Fibroblast of skin of scalp (primary cell): ENCODE results near the gene SNTG2.
A peak's percentile ranks its signal among the peaks of the same experiment; 100 is the strongest.
"Not testable (repeated sequence)": the region's sequence is repeated elsewhere in the genome, so short reads cannot be mapped to it uniquely, and the experiment has no call there.

Experiments
- DNase-seq: peaks from one replicate; pipeline ENCODE4 v3.0.0-alpha.2; 2013

The SNTG2 gene

GRCh38 chr2:1203772-1204171 lies 253.1 kb downstream of the SNTG2 start:
- DNase-seq, result no peak

- no peak for DNase-seq
These were observed 255.2 kb downstream of the SNTG2 start for GRCh38 chr2:1205853-1206252.

- no peak for DNase-seq
These were observed 257.4 kb downstream of the SNTG2 start for GRCh38 chr2:1207962-1208510.

DNA sequence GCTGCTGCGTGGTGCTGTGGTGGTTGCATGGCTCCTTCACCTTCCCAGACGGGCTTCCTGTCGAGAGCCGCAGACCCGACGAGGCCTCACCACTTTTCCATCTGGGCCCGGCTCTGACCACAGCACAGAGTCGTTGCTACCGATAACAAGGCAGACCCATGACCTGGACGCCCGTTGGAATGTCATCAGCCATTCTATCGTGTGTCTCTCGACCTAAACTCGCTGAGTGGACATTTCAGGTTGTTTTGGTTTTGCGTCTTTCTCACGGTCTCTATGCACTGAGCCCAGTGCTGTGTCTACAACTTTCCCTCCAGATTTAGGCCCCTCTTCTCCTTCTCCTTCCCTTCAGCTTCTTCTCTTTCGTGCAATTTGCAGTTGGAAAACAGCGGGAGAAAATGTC lies 257.9 kb downstream of the SNTG2 start:
- no peak for DNase-seq

- no peak for DNase-seq
These were observed 258.6 kb downstream of the SNTG2 start for GRCh38 chr2:1209246-1209645.

DNA sequence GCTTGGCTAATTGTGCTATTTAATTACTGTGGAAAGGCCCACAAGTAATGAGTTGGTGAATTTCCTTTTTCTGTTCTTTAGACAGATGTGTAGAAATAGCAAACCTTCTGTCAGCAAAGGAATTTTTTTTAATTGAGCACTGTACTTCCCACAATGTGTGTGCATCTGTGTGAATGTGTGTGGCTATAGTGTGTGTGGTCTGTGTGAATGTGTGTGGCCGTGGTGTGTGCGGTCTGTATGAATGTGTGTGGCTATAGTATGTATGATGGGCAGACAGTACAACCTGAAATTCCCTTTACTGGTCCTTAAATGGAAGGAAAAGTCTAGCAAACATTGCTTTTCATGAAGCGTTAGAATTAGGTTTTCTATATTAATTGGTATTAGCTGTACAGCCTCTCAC lies 259.1 kb downstream of the SNTG2 start:
- DNase-seq, result no peak

DNA sequence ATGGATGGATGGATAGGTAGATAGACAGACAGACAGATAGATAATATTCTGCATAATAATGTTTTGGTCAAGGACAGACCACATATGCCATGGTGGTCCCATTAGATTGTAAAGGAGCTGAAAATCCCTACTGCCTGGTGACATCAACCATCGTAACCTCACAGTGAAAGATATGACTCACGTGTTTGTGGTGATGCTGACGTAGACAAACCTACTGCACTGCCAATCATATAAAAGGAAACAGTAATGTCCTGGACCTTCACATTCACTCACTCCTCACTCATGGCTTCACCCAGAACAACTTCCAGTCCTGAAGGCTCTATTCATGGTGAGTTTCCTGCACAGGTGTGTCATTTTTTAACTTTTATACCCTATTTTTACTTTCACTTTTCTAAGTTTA lies 259.7 kb downstream of the SNTG2 start:
- DNase-seq, result no peak

- DNase-seq, result peak; percentile 81
These were observed 269.4 kb downstream of the SNTG2 start for GRCh38 chr2:1219901-1220573.

DNA sequence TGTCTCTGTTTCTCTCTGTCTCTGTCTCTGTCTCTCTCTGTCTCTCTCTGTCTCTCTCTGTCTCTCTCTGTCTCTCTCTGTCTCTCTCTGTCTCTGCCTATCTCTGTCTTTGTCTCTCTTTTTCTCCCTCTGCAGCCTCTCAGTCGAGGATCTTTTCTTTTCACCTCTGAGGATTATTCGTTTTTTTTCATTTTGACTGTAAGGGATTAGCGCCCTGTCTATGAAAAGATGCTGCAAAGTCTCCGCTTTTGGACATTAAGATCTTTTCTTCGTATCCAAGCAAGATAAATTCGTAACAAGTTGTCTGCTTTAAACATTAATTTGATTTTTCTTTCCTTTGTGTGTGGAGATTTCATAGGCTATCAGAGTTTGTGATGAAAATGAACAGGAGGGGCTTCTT lies 271.4 kb downstream of the SNTG2 start:
- DNase-seq, result no peak

GRCh38 chr2:1223791-1224190 lies 273.1 kb downstream of the SNTG2 start:
- no peak for DNase-seq

- DNase-seq, result no peak
These were observed 274.3 kb downstream of the SNTG2 start for GRCh38 chr2:1224901-1225300.

DNA sequence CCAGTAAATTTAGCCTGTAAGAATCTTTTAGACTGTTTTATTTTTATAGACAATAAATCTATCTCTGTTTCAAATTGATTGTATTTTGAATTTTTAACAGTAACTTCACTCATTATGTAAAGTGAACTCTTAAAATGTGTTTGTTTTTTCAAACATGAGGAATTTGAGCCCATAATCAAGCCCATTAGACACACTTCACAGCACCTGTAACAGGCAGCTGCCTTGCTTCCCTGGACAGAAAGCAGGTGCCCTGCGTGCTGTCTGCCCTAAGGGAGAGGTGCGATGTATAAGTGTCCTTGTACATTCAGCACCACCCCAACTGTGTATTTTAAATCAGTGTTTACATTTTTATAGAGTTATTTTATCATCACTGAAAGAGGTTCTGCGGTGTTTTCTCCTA lies 276.1 kb downstream of the SNTG2 start:
- DNase-seq, result no peak

- DNase-seq, result no peak
These were observed 276.7 kb downstream of the SNTG2 start for GRCh38 chr2:1227274-1227900.

- DNase-seq, result not testable (repeated sequence)
These were observed 278.9 kb downstream of the SNTG2 start for GRCh38 chr2:1229596-1229995.

- DNase-seq, result no peak
These were observed 279.7 kb downstream of the SNTG2 start for GRCh38 chr2:1230155-1230893.

GRCh38 chr2:1231466-1232063 lies 280.9 kb downstream of the SNTG2 start:
- no peak for DNase-seq

DNA sequence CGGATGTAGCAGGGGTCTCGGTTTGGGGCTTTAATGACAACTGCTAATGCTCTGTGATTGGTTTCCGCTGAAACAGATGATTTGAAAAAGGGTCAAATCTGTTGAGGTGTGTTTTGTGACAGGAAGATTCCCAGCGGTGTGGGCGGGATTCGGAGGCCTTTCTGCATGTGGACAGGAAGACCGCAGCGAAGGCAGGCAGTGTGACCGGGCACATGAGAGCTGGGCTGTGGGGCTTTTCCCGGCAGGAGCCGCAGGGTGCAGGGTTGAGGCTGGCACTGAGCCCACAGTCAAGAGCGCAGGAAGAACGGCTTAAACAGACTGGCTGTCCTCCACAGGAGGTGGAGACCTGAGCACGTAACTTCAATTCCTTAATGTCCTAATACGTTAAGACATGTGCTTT lies 282.6 kb downstream of the SNTG2 start:
- peak; percentile 8 for DNase-seq

DNA sequence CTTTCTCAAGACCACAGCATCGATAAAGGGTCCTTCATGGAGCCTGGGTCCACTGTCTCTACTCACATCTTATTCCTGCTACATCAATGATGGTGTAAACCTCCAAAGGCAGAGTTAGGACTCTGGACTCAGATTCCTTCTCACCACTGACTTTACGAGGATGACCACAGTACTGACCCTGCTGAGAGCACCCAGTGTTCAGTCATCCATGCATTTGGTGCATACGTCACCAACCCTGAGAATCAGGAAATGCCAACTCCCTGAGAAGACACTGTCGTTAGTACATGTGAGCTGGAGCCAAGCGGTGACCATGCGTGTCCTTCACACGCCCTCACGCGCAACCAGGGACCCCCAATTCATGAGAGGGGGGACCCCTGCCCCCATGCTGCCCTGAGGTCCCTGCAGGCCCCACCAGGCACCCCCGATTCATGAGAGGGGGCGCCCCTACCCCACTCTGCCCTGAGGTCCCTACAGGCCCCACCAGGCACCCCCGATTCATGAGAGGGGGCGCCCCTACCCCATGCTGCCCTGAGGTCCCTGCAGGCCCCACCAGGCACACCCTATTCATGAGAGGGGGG lies 284.2 kb downstream of the SNTG2 start:
- DNase-seq, result peak; percentile 47

GRCh38 chr2:1235806-1236205 lies 285.2 kb downstream of the SNTG2 start:
- DNase-seq, result no peak

GRCh38 chr2:1236606-1237005 lies 286.0 kb downstream of the SNTG2 start:
- peak; percentile 17 for DNase-seq

DNA sequence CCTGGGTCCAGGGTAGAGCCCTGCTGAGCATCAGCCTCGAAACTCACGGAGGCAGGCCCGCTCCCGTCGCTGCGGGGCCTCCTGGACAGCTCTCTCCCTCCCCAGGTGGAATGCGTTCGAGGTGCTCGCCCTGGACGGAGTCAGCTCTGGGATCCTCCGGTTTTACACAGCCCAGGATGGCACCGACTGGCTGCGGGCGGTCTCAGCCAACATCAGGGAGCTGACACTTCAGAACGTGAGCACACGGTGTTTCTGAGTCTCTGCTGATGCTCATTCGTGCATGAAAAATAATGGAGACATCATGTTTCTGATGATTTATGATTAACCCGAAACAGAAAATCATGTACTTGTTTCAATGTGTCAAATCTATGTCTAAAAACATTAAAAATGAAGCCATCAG lies 287.1 kb downstream of the SNTG2 start:
- DNase-seq, result no peak

- DNase-seq, result no peak
These were observed 288.0 kb downstream of the SNTG2 start for GRCh38 chr2:1238598-1239138.

DNA sequence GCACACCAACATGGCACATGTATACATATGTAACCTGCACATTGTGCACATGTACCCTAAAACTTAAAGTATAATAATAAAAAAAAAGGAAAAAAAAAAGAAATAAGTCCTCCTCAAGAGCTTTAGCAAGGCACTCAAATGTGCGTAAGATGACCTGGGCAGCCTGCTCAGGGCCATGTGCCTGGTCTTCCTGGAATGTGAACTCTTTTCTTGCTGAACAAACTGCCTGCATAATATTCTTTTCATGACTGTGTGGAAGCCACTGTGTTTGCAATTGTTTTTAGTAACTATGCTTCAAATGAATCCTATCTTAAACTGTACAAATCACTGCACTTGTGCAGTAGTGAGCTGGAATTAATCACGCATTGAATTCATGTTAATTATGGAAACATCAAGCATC lies 294.5 kb downstream of the SNTG2 start:
- no peak for DNase-seq
